NCI-H1417 treated with DMSO at 0.1 percent for 48 hours (cell line): ENCODE measurements around the gene TSPAN14.
"Not testable (repeated sequence)": the region's sequence is repeated elsewhere in the genome, so short reads cannot be mapped to it uniquely, and the experiment has no call there.

ENCODE experiments used
- DNase-seq: peaks from one replicate; lab custom pipeline; 2025; lab: John Stamatoyannopoulos, UW

The TSPAN14 gene

GRCh38 chr10:80526218-80526617 lies 72.1 kb downstream of the TSPAN14 start:
- DNase-seq = no peak

DNA sequence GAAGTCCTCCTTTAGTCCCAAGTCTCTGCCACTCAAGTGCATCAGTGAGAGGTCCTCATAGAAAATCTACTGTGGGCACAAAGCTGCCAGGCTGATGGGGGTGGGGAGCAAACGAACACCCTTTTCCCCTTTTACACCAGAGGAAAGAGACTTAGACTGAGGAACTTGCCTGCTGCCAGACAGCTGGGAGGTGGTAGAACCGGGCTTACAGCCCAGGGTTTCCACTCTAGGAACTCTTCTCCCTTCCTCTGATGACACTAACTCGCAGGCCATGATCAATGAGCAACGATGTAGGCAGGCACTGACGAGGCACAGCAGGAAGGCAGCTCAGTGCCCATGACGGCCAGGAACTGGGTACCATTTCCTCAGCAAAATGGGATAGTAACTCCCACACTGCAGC lies 72.6 kb downstream of the TSPAN14 start:
- DNase-seq = no peak

DNA sequence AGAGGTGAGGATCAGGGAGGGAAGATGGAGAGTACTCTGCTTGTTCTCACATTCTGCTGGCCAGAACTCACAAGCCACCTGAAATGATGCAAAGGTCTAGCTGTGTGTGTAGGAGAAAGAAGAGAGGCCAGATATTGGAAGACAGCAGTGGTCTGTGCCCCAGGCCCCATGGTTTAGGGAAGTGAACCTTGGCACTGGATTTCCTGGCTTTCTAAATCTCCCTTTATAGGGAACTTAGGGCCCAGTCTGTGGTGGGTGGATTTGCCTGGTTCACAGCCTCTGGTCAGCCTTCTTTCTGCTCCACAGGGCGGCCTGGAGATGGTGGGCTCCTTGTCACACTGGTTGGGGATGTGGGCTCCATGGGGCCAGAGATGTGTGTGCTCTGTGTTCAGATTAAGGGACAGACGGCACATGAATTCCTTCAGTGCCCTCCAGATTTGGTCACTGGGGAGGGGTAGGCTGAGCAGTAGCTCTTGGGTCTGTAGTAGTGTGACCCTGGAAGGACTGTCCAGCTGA lies 74.1 kb downstream of the TSPAN14 start:
- no peak for DNase-seq

DNA sequence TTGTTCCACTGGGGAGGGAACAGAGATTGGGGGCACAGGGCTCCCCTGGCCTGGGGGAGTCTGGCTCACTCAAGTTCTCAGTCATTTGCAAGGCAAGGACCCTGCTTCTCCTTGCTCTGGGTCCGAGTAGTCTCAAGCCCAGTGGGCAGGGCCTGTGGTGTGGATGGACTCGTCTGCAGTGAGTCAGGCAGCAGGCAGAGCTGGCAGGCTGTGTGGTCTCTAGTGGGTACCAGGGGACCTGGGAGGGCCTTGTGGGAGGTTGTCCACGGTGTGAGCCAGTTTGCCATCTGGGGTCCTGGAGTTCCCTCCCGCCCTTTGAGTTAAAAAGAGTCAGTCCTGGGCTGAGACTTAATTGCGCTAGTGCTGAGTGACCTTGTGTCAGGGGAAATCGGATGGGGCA lies 74.8 kb downstream of the TSPAN14 start:
- DNase-seq = no peak

DNA sequence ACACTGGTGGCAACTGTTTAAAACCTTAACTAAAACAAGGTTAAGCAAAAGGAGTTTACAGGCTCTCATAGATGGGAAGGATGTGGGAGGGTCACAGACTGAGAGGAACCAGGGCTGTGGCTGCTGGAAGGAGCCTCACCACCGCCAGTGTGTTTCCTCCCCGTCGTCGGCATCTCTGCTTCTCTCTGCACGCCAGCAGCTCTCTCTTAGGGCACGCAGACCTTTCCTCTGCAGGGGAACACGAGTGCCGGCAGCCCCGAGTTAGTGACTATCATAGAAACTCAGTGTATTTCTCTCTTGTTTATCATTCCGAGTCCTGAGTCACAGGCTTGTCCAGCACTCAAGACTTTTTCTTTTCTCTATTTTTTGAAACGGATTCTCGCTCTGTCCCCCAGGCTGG lies 75.5 kb downstream of the TSPAN14 start:
- no peak for DNase-seq

DNA sequence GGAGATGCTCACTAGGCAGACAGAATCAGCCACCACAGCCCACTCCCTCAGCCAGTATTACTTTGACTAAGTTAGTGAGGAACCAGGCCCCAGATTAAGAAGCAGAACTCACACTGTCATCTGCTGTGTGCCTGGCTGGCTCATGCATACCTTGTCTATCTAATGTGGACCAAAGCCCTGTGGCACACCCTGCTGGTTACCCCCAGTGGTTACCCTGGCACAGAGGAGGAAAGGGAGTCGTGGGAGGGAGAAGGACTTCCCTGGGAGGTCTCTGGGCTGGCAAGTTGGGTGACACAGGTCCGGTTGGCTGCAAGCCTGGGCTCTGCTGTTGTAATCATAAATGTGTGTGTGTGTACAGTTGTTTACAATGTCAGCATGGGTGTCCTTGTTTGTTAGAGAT lies 76.1 kb downstream of the TSPAN14 start:
- DNase-seq = no peak

GRCh38 chr10:80530816-80531215 lies 76.7 kb downstream of the TSPAN14 start:
- DNase-seq = no peak

GRCh38 chr10:80532571-80532970 lies 78.5 kb downstream of the TSPAN14 start:
- DNase-seq = no peak

DNA sequence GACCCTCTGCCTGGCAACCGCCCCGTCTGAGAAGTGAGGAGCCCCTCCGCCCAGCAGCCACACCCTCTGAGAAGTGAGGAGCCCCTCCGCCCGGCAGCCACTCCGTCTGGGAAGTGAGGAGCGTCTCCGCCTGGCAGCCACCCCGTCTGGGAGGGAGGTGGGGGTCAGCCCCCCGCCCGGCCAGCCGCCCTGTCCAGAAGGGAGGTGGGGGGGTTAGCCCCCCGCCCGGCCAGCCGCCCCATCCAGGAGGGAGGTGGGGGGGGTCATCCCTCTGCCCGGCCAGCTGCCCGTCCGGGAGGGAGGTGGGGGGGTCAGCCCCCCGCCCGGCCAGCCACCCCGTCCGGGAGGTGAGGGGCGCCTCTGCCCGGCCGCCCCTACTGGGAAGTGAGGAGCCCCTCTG lies 79.9 kb downstream of the TSPAN14 start:
- not testable (repeated sequence) for DNase-seq

- not testable (repeated sequence) for DNase-seq
These were observed 80.5 kb downstream of the TSPAN14 start for GRCh38 chr10:80534646-80535045.

DNA sequence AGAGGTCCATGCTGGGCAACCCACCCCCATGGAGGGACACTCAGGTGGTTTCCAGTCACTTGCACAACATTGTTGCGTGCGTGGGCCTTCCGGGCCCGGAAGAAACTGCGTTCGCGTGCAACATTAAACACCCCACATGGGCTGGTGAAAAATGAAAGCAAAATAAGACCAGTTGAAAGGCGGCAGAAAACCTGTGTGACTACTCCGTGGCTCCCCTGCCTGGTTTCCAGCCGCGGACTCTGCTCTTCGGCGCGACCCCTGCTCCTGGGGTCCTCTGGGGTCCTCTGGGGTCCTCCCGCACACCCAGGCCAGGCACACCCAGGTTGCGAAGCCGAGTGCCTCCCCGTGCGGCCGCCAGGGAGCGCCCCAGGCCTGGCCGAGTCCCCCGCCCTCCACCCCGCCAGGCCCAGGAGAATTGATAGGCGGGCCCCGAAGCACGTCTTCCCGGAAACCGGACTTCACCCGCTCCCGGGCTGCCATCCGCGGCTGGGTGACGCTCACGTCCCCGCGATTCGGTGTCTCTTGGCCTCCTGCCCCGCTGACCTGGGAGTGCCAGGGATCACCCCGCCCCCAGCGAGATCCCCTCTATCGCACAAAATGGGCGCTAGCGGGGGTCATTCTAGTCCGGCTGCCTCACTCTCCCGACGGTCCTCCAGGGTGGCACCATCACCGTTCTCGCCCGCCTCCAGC lies 81.7 kb downstream of the TSPAN14 start:
- DNase-seq = no peak

DNA sequence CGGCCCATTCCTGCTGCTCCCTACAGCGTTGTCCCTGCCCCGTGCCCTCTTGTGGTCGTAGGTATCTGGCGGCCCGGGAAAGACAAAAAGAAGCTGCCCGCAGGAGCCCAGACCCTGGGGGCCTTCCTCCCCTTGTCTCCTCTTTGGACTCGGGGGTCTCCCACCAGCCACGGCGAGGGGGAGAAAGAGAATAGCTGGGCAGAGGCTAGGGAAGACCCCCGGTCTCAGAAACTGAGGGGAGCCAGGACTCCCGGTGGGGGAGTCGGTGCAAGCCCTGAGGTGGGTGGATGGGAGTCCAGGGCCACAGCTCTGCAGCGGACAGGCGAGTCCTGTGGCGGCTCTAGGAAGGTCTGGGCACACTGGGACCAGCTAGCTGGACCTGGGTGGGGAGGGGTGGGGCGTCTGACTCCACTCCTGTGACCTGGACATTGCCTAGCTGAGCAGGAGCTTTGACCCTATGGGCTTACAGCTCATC lies 82.3 kb downstream of the TSPAN14 start:
- DNase-seq = no peak

DNA sequence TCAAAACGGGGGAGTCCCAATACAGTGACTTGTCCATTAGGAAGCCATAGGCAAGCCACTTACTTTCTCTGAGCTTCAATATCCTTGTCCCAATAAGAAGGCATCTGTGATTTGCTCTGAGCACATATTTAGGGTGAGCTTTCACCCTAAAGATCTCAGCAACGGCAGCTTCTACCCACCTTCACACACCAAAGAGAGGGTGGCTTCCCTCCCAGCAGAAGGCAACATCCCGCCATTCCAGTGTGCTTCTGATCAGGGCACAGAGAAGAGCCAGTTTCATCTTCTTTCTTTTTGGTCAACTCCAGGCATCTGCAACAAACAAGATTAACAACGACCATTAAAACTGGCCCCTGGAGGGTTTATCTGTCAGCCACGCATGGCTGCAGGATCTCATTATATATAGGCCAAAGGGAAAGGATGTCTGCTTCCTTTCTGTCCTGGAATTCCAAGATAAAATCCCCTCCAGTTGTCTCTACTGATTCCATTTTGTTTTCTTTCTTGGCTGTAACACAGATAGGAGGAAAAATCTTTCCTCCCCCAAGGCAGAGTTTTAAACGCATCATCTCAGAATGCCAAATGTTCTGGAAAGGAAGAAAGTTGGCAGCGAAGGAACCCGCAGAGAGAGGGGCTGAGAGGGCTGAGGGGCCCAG lies 83.1 kb downstream of the TSPAN14 start:
- no peak for DNase-seq

- DNase-seq = no peak
These were observed 83.8 kb downstream of the TSPAN14 start, which contains the start of gene SH2D4B for GRCh38 chr10:80537736-80538480. Gene SH2D4B (plus strand): TSS chr10:80537902. CDS start chr10:80538332, 430 bp downstream.

GRCh38 chr10:80538481-80539185 lies 84.5 kb downstream of the TSPAN14 start:
- no peak for DNase-seq

DNA sequence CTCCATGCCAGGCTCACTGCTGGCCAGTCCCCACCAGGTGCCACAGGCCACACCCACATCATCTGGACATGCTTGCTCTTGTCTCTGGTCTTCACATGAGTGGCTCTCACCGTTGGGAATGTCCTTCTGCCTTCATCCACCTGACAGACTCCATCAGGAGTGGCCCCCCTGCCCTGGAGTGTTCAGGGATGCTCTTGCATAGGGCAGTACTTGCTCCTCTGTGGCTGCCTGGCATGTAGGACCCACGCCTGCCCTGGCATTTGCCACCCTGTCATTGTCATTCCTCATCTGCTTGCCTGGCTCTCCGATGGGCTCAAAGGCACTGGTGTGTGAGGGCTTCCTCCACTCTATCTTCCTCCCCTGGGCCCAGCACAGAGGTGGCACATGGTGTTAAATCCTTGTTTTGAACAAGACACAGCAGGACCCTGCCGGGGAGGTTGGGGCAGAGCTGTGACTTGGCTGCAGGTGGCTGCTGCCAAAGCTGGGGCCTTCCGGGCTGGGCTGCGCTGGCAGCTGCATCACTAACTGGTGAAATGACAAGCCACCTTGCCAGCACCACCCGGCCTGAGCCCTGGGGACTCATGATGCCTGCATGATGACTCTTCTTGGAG lies 85.4 kb downstream of the TSPAN14 start:
- no peak for DNase-seq

DNA sequence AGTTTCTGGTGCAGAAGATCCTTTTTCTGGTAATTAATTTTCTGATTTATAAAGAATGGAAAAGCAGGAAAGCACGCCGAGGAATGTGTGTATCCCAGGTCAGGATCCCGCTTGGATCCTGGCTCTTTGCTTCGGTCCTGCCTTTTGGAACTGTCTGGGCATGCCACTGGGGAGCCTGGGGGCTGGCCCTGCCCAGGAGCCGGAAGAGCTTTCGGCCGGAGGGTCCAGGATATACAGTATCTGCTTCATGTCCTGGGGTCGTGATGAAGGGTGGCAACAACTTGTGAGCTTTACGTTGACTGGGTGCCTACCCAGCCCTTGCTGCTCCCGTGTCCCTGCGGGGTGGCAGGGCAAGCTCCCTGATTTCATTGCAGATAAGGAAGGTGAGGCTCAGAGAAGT lies 86.0 kb downstream of the TSPAN14 start:
- DNase-seq = no peak

DNA sequence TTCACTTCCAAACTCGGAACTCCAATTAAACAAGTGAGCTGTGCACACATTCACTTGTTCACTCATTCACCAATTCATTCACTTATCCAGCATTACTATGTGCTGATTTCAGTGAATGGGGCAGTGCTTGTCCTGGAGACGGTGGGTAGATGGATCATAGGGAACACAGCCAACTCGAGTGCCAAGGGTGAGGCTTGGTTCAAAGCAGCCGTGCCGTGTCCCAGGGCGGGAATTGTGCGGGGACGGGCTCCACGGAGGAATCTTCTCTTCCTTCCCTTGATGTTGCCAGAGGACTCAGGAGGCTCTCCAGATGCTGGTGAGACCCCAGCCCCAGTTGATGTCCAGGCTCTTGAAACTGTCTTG lies 86.5 kb downstream of the TSPAN14 start:
- no peak for DNase-seq

DNA sequence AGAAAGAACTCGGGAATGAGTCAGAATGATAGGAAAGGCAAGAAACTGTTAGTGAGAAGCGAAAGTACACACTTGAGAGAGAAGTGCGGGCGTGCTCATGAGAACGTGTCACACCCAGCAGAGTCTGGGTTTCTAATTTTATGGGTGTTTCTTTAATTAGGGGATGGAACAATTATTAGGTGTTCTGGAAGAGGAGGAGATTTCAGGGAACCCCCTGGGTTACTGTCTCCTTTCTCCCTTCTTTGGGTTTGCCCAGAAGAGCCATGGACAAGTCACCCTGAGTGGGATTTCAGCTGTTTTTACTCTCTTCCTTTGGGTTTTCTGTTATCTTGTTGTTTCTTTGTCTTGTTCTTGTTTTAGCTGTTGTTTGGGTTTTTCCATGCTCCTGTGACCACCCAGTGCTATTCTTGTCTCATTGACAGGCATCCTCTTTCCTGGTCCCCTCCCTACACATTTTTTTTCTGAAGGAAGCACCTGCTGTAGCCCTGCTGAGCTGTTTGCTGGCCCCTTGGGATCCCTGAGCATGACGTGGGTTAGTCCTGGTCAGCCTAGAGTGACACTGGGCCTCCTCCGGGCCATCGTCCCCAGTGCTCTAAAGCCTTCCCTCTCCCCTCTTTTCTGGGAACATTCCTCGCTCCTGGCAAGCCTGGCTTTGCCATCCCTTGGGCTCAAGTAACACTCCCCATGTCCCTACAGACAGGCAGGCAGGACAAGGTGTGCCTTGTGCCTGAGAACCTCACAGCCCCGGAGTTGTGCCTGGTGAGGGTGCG lies 87.1 kb downstream of the TSPAN14 start:
- DNase-seq = no peak

DNA sequence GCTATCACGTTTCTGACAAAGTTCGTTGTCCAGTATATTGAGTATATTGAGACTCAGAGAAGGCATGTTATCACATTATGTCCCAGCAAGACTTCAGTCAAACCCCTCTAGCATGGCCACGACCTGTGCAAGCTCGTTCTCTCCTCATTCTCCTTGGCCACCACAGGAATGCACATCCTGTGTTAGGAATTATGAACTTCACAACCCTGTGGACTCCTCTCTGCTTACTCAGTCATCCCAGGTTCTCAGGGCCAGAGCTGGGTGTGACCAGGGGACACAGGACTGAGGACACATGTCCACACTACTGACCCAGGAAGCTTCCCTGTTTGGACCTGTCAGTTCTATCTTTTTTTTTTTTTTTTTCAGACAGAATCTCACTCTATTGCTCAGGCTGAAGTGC lies 87.9 kb downstream of the TSPAN14 start:
- no peak for DNase-seq
